H9 (cell line): ENCODE data around the gene SENP7. TPM values are rescaled to one million over a fixed set of nuclear protein-coding genes. Genes with fewer than 3 reads are reported as not detected.

Experiments
- DNase-seq: peaks from one replicate; pipeline ENCODE4 v3.0.0-alpha.2; 2017
- H2AFZ ChIP-seq: one replicate; pipeline ENCODE4 v1.6.1; 2013; ENCODE audit warnings: mild to moderate bottlenecking, low read length, control low read depth, moderate library complexity
- H2AK5ac ChIP-seq: 2 replicates; pipeline ENCODE4 v1.6.1; 2013; ENCODE audit warnings: low read length, control low read depth, mixed read lengths; ENCODE audit not compliant: insufficient read length
- H2BK120ac ChIP-seq: one replicate; pipeline ENCODE4 v1.6.1; 2013; ENCODE audit warnings: low read depth, mild to moderate bottlenecking, low read length, control low read depth, inconsistent platforms; ENCODE audit not compliant: poor library complexity, severe bottlenecking
- H2BK12ac ChIP-seq: 2 replicates; pipeline ENCODE4 v1.6.1; 2013; ENCODE audit warnings: low read length, control low read depth, mixed read lengths, low read depth; ENCODE audit not compliant: insufficient read length
- H2BK15ac ChIP-seq: 2 replicates; pipeline ENCODE4 v1.6.1; 2013; ENCODE audit warnings: low read depth, low read length, control low read depth
- H2BK20ac ChIP-seq: one replicate; pipeline ENCODE4 v1.6.1; 2013; ENCODE audit warnings: low read depth, mild to moderate bottlenecking, low read length, control low read depth, inconsistent platforms; ENCODE audit not compliant: poor library complexity, severe bottlenecking
- H2BK5ac ChIP-seq: 2 replicates; pipeline ENCODE4 v1.6.1; 2013; ENCODE audit warnings: low read length, control low read depth, mixed read lengths; ENCODE audit not compliant: insufficient read length
- H3K14ac ChIP-seq: 2 replicates; pipeline ENCODE4 v1.6.1; 2013; ENCODE audit warnings: low read length, control low read depth; ENCODE audit not compliant: insufficient read depth
- H3K18ac ChIP-seq: 2 replicates; pipeline ENCODE4 v1.6.1; 2013; ENCODE audit warnings: low read depth, mild to moderate bottlenecking, mixed read lengths, low read length, control low read depth; ENCODE audit not compliant: insufficient read length
- H3K23ac ChIP-seq: 2 replicates; pipeline ENCODE4 v1.6.1; 2013; ENCODE audit warnings: low read length, control low read depth, mixed read lengths, low read depth; ENCODE audit not compliant: insufficient read length
- H3K23me2 ChIP-seq: 2 replicates; pipeline ENCODE4 v1.6.1; 2013; ENCODE audit warnings: low read depth, mild to moderate bottlenecking, mixed read lengths, low read length, control low read depth; ENCODE audit not compliant: insufficient read length, poor library complexity, severe bottlenecking
- H3K27ac ChIP-seq: 2 replicates; pipeline ENCODE4 v1.5.1; 2013; ENCODE audit warnings: low read length, control low read depth, mixed read lengths, low read depth; ENCODE audit not compliant: insufficient read length
- H3K27me3 ChIP-seq: 2 replicates; pipeline ENCODE4 v1.6.1; 2013; ENCODE audit warnings: low read length, control low read depth, inconsistent platforms; ENCODE audit not compliant: insufficient read depth
- H3K4ac ChIP-seq: 2 replicates; pipeline ENCODE4 v1.6.1; 2013; ENCODE audit warnings: low read depth, mild to moderate bottlenecking, control low read depth, inconsistent platforms, low read length, moderate library complexity
- H3K4me1 ChIP-seq: 2 replicates; pipeline ENCODE4 v1.6.1; 2013; ENCODE audit warnings: low read length, control low read depth, inconsistent platforms; ENCODE audit not compliant: insufficient read depth
- H3K4me2 ChIP-seq: 2 replicates; pipeline ENCODE4 v1.6.1; 2013; ENCODE audit warnings: low read length, control low read depth, mixed read lengths; ENCODE audit not compliant: insufficient read length, insufficient read depth
- H3K56ac ChIP-seq: 2 replicates; pipeline ENCODE4 v1.6.1; 2013; ENCODE audit warnings: low read depth, mild to moderate bottlenecking, mixed read lengths, low read length, control low read depth; ENCODE audit not compliant: insufficient read length
- H3K79me1 ChIP-seq: 2 replicates; pipeline ENCODE4 v1.6.1; 2013; ENCODE audit warnings: low read depth, mild to moderate bottlenecking, moderate library complexity, low read length, control low read depth, inconsistent platforms; ENCODE audit not compliant: insufficient read depth, poor library complexity, severe bottlenecking
- H3K79me2 ChIP-seq: 2 replicates; pipeline ENCODE4 v1.6.1; 2013; ENCODE audit warnings: low read length, control low read depth, inconsistent platforms; ENCODE audit not compliant: insufficient read depth
- H3K9ac ChIP-seq: 2 replicates; pipeline ENCODE4 v1.6.1; 2013; ENCODE audit warnings: low read length, control low read depth, mixed read lengths; ENCODE audit not compliant: insufficient read length; ENCODE audit errors: extremely low read depth
- H3K9me3 ChIP-seq: one replicate; pipeline ENCODE4 v1.6.1; 2013; ENCODE audit warnings: low read depth, low read length, inconsistent platforms; ENCODE audit not compliant: control insufficient read depth
- H3T11ph ChIP-seq: one replicate; pipeline ENCODE4 v1.6.1; 2013; ENCODE audit warnings: mild to moderate bottlenecking, low read length, control low read depth, inconsistent platforms
- H4K20me1 ChIP-seq: one replicate; pipeline ENCODE4 v1.6.1; 2013; ENCODE audit not compliant: control insufficient read depth, insufficient read length, insufficient read depth
- H4K5ac ChIP-seq: 2 replicates; pipeline ENCODE4 v1.6.1; 2013; ENCODE audit warnings: low read depth, mild to moderate bottlenecking, mixed read lengths, low read length, control low read depth; ENCODE audit not compliant: insufficient read length
- H4K8ac ChIP-seq: replicated peaks from 2 replicates; pipeline ENCODE4 v1.6.1; 2013; ENCODE audit warnings: low read length, control low read depth, mixed read lengths, low read depth; ENCODE audit not compliant: insufficient read length
- H4K91ac ChIP-seq: 2 replicates; pipeline ENCODE4 v1.6.1; 2013; ENCODE audit warnings: low read depth, mild to moderate bottlenecking, moderate library complexity, mixed read lengths, low read length, control low read depth; ENCODE audit not compliant: insufficient read length
- H3K27ac Mint-ChIP-seq, 3 experiments: 2 replicates in 2 of 3; 3 replicates in 1 of 3; pipeline ENCODE4 v1.8.0; 2020 to 2021; ENCODE audit warnings: mixed read lengths in 3 of 3, mild to moderate bottlenecking in 1 of 3, moderate library complexity in 1 of 3
- H3K27me3 Mint-ChIP-seq: 2 replicates; pipeline ENCODE4 v1.8.0; 2021; ENCODE audit warnings: low read depth, mild to moderate bottlenecking, moderate library complexity, mixed read lengths
- H3K36me3 Mint-ChIP-seq, 3 experiments: 2 replicates in 2 of 3; 3 replicates in 1 of 3; pipeline ENCODE4 v1.8.0; 2020 to 2021; ENCODE audit warnings: low read depth in 3 of 3, mixed read lengths in 3 of 3; ENCODE audit not compliant: insufficient read depth in 1 of 3
- H3K4me1 Mint-ChIP-seq, 2 experiments: 2 replicates each; pipeline ENCODE4 v1.8.0; 2020; ENCODE audit warnings: mixed read lengths in 2 of 2
- H3K4me3 Mint-ChIP-seq, 2 experiments: 2 replicates in 1 of 2; 3 replicates in 1 of 2; pipeline ENCODE4 v1.8.0; 2020 to 2021; ENCODE audit warnings: mild to moderate bottlenecking in 2 of 2, mixed read lengths in 2 of 2, moderate library complexity in 1 of 2
- H3K9me3 Mint-ChIP-seq, 2 experiments: 2 replicates in 1 of 2; 3 replicates in 1 of 2; pipeline ENCODE4 v1.8.0; 2020; ENCODE audit warnings: mild to moderate bottlenecking in 2 of 2, mixed read lengths in 2 of 2, moderate library complexity in 1 of 2
- CTCF ChIP-seq: fragments of 200-600 bp; sonication (generic); conservative IDR thresholded peaks from 3 replicates; pipeline ENCODE4 v1.8.0; 2021; ENCODE audit warnings: antibody characterized with exemption, mild to moderate bottlenecking
- WGBS: extraction: QIAGEN DNeasy Blood & Tissue Kit; methylation state at CpG from one replicate; pipeline ENCODE4 v1.1.7; 2013; ENCODE audit warnings: missing lambda C conversion rate, low lambda C conversion rate, mixed read lengths; ENCODE audit not compliant: insufficient read length; ENCODE audit errors: extremely low coverage; 5-methylcytosine and 5-hydroxymethylcytosine counted together
- total RNA-seq: library from RNA; stranded (reverse); gene quantifications from 2 replicates; pipeline ENCODE4 v1.2.1, GENCODE V29; 2021

The SENP7 gene
- total RNA-seq, 1 experiment from 2014 or later: 8.4 TPM

- Histone ChIP-seq H3K27me3 (no peaks in the 10 kb centered on the region), H3K27ac (no peak overlapping the region), H4K20me1 (no peaks in the 10 kb centered on the region), H4K91ac (no peak overlapping the region), H2BK12ac (no peak overlapping the region), H3K9me3 (no peaks in the 10 kb centered on the region), H3K4me1 (peaks cover 2% of the 10 kb centered on the region; the same call in 1 of the 2 replicates), H3K9ac (no peak overlapping the region), H2BK20ac (no peak overlapping the region), H4K5ac (no peak overlapping the region), H3T11ph (no peak overlapping the region), H3K79me2 (no peaks in the 10 kb centered on the region), H2BK120ac (no peak overlapping the region), H2BK15ac (no peak overlapping the region), H3K23me2 (no peaks in the 10 kb centered on the region), H3K56ac (no peak overlapping the region), H3K4me2 (no peak overlapping the region), H2AK5ac (no peak overlapping the region), H3K14ac (no peak overlapping the region), H3K79me1 (no peaks in the 10 kb centered on the region), H3K18ac (no peak overlapping the region), H3K23ac (no peak overlapping the region), H4K8ac (no peak overlapping the region), H2BK5ac (no peak overlapping the region), H3K4ac (no peak overlapping the region), H2AFZ (no peak overlapping the region)
- WGBS: no CpG with 5 or more reads among the region's 2 CpGs
- H3K9me3 Mint-ChIP-seq: peaks cover 20 to 31% of the 10 kb centered on the region in 2 experiments
- H3K4me3 Mint-ChIP-seq: no peak overlapping the region
- H3K27me3 Mint-ChIP-seq: peaks cover 2% of the 10 kb centered on the region; the same call in 1 of the 2 replicates
- H3K4me1 Mint-ChIP-seq: peaks cover 24 to 25% of the 10 kb centered on the region in 2 experiments
- peaks cover 15 to 27% (median 19%) of the 10 kb centered on the region in 3 experiments for H3K36me3 Mint-ChIP-seq
- no peak for TF ChIP-seq CTCF
- DNase-seq: no peak
- H3K27ac Mint-ChIP-seq: peak overlapping the region in 2 of 3 experiments; percentile 45 to 75; a peak in 3 of 7 replicates
Observed at GRCh38 chr3:101548527-101549105, 35.6 kb upstream of the SENP7 start.
